ENCODE data around the gene FAM76B. TPM values are rescaled to one million over a fixed set of nuclear protein-coding genes. Genes with fewer than 3 reads are reported as not detected.

FAM76B gene
- total RNA-seq, 2 donors from 2014 or later = 21.6 to 49.3 TPM

DNA sequence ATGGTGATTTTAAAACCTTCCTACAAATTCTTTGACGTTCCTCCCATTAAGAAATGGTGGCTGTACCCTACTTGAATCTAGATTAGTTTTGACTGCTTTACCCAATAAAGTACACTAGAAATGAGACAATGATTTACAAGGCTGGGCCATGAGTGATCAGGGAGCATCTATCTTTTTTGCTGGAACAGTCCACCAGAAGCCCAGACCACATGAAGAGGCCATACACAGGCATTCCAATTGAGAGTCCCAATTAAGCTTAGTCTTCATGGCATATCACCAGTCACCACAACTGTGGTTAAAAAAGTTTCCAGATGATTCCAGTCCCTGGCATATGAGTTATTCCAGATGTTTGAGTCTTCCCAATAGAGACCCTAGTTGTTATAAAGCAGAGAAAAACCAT lies 39.5 kb downstream of the FAM76B start:
- Histone ChIP-seq H3K27me3 (replicated peaks; ENCODE audit: insufficient read depth) (no peaks in the 10 kb centered on the region), H3K4me1 (ENCODE audit: control insufficient read depth in 1 of 2, low read depth in 2 of 2) (no peaks in the 10 kb centered on the region), H3K9me3 (no peaks in the 10 kb centered on the region), H3K36me3 (no peaks in the 10 kb centered on the region), H3K27ac (no peak overlapping the region), H3K4me3 (no peak overlapping the region)
- ATAC-seq (ENCODE audit: insufficient number of reproducible peaks, low FRiP score, low read depth) (no peak), DNase-seq (ENCODE audit: low spot score) (no peak)
- TF ChIP-seq, protein P1, sequence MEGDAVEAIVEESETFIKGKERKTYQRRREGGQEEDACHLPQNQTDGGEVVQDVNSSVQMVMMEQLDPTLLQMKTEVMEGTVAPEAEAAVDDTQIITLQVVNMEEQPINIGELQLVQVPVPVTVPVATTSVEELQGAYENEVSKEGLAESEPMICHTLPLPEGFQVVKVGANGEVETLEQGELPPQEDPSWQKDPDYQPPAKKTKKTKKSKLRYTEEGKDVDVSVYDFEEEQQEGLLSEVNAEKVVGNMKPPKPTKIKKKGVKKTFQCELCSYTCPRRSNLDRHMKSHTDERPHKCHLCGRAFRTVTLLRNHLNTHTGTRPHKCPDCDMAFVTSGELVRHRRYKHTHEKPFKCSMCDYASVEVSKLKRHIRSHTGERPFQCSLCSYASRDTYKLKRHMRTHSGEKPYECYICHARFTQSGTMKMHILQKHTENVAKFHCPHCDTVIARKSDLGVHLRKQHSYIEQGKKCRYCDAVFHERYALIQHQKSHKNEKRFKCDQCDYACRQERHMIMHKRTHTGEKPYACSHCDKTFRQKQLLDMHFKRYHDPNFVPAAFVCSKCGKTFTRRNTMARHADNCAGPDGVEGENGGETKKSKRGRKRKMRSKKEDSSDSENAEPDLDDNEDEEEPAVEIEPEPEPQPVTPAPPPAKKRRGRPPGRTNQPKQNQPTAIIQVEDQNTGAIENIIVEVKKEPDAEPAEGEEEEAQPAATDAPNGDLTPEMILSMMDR (IDR thresholded peaks at IDR 0.05) = no peak

GRCh38 chr11:95739108-95739938 lies 50.3 kb downstream of the FAM76B start:
- Histone ChIP-seq H3K4me3 (no peak overlapping the region), H3K27ac (no peak overlapping the region), H3K9me3 (no peaks in the 10 kb centered on the region), H3K27me3 (replicated peaks; ENCODE audit: insufficient read depth) (no peaks in the 10 kb centered on the region), H3K4me1 (ENCODE audit: control insufficient read depth in 1 of 2, low read depth in 2 of 2) (peaks cover 9 to 29% of the 10 kb centered on the region in 2 donors), H3K36me3 (no peaks in the 10 kb centered on the region)
- ATAC-seq (ENCODE audit: insufficient number of reproducible peaks, low FRiP score, low read depth) = no peak
- TF ChIP-seq, protein P1 (IDR thresholded peaks at IDR 0.05) = no peak
- no peak for DNase-seq (ENCODE audit: low spot score)

DNA sequence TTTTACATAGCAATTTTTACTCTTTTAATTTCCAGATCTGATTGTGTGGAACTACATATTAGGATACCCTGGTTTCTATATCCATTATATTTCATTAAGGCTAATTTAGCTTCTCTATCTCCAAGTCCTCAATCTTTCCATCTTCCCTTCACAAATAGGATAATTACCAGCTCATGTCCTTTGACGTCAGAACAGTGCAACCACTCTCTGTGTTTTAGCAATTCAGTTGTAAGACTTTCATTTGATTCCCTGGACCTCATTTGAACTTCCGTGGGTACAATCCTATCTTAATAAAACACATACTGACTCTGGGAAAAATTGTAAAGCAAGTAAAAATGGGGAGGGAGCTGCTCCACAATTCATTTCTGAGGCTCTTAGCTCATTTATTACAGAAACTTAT lies 52.8 kb downstream of the FAM76B start:
- TF ChIP-seq, protein P1 (IDR thresholded peaks at IDR 0.05) = no peak
- Histone ChIP-seq H3K9me3 (no peaks in the 10 kb centered on the region), H3K4me1 (ENCODE audit: control insufficient read depth in 1 of 2, low read depth in 2 of 2) (peaks cover 11 to 39% of the 10 kb centered on the region in 2 donors), H3K27ac (peak overlapping the region; percentile 36 to 45), H3K36me3 (no peaks in the 10 kb centered on the region), H3K4me3 (peak overlapping the region; percentile 8), H3K27me3 (replicated peaks; ENCODE audit: insufficient read depth) (no peaks in the 10 kb centered on the region)
- DNase-seq (ENCODE audit: low spot score) (no peak), ATAC-seq (ENCODE audit: insufficient number of reproducible peaks, low FRiP score, low read depth) (no peak)

- TF ChIP-seq, protein P1 (IDR thresholded peaks at IDR 0.05) = no peak
- DNase-seq (ENCODE audit: low spot score) (no peak), ATAC-seq (ENCODE audit: insufficient number of reproducible peaks, low FRiP score, low read depth) (no peak)
- Histone ChIP-seq H3K27ac (peak overlapping the region; percentile 36 to 45), H3K36me3 (no peaks in the 10 kb centered on the region), H3K27me3 (replicated peaks; ENCODE audit: insufficient read depth) (no peaks in the 10 kb centered on the region), H3K4me1 (ENCODE audit: control insufficient read depth in 1 of 2, low read depth in 2 of 2) (peaks cover 11 to 39% of the 10 kb centered on the region in 2 donors), H3K9me3 (no peaks in the 10 kb centered on the region), H3K4me3 (peak overlapping the region; percentile 8)
Observed at GRCh38 chr11:95736355-95736754, 53.2 kb downstream of the FAM76B start.

DNA sequence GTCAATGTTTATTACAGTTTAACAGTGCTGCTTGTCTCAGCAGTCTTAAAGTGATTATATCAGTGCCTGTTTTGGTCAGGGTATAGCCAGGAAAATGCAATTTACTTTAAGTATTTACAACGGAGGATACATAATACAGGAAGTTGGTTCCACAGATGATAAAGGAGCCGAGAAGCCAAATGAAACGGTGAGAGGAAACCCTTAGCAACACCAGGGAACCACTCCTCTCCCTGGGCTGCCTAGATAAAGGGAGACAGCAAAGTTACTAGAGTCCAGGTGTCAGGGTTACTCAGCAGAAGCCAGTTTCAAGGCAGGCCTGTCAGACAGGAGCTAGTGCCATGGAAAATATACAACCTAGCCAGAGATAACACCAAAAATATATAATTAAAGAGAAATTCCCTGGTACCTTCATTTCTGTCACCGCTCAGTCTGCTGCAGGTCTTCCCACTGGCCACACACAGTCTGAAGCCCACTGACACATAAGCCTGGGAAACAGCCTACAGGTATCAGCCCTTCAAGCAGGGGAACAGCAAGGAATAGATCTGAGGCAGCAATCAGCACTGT lies 55.5 kb downstream of the FAM76B start:
- no peak for ATAC-seq (ENCODE audit: insufficient number of reproducible peaks, low FRiP score, low read depth)

More for the DNA sequence above, 55.5 kb downstream of the FAM76B start:
- Histone ChIP-seq H3K27me3 (replicated peaks; ENCODE audit: insufficient read depth) (no peaks in the 10 kb centered on the region), H3K4me1 (ENCODE audit: control insufficient read depth in 1 of 2, low read depth in 2 of 2) (peaks cover 11 to 39% of the 10 kb centered on the region in 2 donors), H3K27ac (peak overlapping the region in 1 of 2 donors; percentile 2), H3K4me3 (no peak overlapping the region), H3K9me3 (no peaks in the 10 kb centered on the region), H3K36me3 (no peaks in the 10 kb centered on the region)
- TF ChIP-seq, protein P1 (IDR thresholded peaks at IDR 0.05) = no peak
- DNase-seq (ENCODE audit: low spot score) = no peak
